Pulmonary artery endothelial cell (primary cell): ENCODE measurements around the gene FALEC. TPM values are rescaled to one million over a fixed set of nuclear protein-coding genes. Genes with fewer than 3 reads are reported as not detected.

Experiments
- DNase-seq: peaks from one replicate; pipeline ENCODE4 v3.0.0-alpha.2; 2011; ENCODE audit warnings: low read depth, low spot score
- total RNA-seq: library from RNA; depleted of rRNA; stranded (reverse); fragments of >200 nt; gene quantifications from 2 replicates; pipeline ENCODE4 v1.2.3, GENCODE V29; 2014

FALEC gene
- total RNA-seq = 0.20 TPM in 1 of 2 replicates, not detected in the other

- peak; percentile 78 for DNase-seq
Observed at GRCh38 chr1:150515328-150516049, at the start of gene FALEC. TSS of gene FALEC (plus strand) at chr1:150515752.

GRCh38 chr1:150466964-150467363, 48.6 kb upstream of the FALEC start:
- no peak for DNase-seq

- no peak for DNase-seq
Observed at GRCh38 chr1:150469291-150469690, 46.3 kb upstream of the FALEC start.

GRCh38 chr1:150472601-150473200, 42.9 kb upstream of the FALEC start:
- DNase-seq = no peak

GRCh38 chr1:150473659-150474058, 41.9 kb upstream of the FALEC start:
- no peak for DNase-seq

- DNase-seq = no peak
Observed at GRCh38 chr1:150474869-150475268, 40.7 kb upstream of the FALEC start.

- DNase-seq = no peak
Observed at GRCh38 chr1:150476754-150477153, 38.8 kb upstream of the FALEC start.

- no peak for DNase-seq
Observed at GRCh38 chr1:150477320-150477719, 38.2 kb upstream of the FALEC start.

- DNase-seq = no peak
Observed at GRCh38 chr1:150477733-150478132, 37.8 kb upstream of the FALEC start.

- DNase-seq = no peak
Observed at GRCh38 chr1:150479370-150479769, 36.2 kb upstream of the FALEC start.

GRCh38 chr1:150479927-150480352, 35.6 kb upstream of the FALEC start:
- DNase-seq = no peak

GRCh38 chr1:150484431-150484830, 31.1 kb upstream of the FALEC start:
- DNase-seq = no peak

GRCh38 chr1:150484861-150485260, 30.7 kb upstream of the FALEC start:
- no peak for DNase-seq

- DNase-seq = peak; percentile 94
Observed at GRCh38 chr1:150486966-150487762, 28.4 kb upstream of the FALEC start, which contains the start of gene TARS2. TSS of gene TARS2 (plus strand) at chr1:150487419. CDS start at chr1:150487451, 32 bp downstream.

GRCh38 chr1:150487763-150488115, 27.8 kb upstream of the FALEC start:
- DNase-seq = no peak

GRCh38 chr1:150493175-150493574, 22.4 kb upstream of the FALEC start:
- DNase-seq = no peak

- no peak for DNase-seq
Observed at GRCh38 chr1:150498342-150498741, 17.2 kb upstream of the FALEC start.

- DNase-seq = no peak
Observed at GRCh38 chr1:150505431-150505830, 10.1 kb upstream of the FALEC start.

- peak; percentile 26 for DNase-seq
Observed at GRCh38 chr1:150507912-150508864, 7.4 kb upstream of the FALEC start, which contains the start of gene ECM1. TSS of gene ECM1 (plus strand) at chr1:150508109. CDS start at chr1:150508210, 101 bp downstream.

- no peak for DNase-seq
Observed at GRCh38 chr1:150508982-150509381, 6.6 kb upstream of the FALEC start.

GRCh38 chr1:150511551-150511950, 4.0 kb upstream of the FALEC start:
- DNase-seq = no peak
